Measurements from ENCODE around the gene C10orf90.

- TF ChIP-seq OSR1 (CRISPR knock-in tag; IDR thresholded peaks at IDR 0.05), result no peak
- TF ChIP-seq BACH2 (CRISPR knock-in tag; IDR thresholded peaks at IDR 0.05; ENCODE audit: borderline replicate concordance), result no peak
- TF ChIP-seq ZC3H10 (CRISPR knock-in tag; IDR thresholded peaks at IDR 0.05), result no peak
- no peak for TF ChIP-seq PATZ1 (CRISPR knock-in tag; IDR thresholded peaks at IDR 0.05; ENCODE audit: borderline replicate concordance)
- TF ChIP-seq, protein P1, sequence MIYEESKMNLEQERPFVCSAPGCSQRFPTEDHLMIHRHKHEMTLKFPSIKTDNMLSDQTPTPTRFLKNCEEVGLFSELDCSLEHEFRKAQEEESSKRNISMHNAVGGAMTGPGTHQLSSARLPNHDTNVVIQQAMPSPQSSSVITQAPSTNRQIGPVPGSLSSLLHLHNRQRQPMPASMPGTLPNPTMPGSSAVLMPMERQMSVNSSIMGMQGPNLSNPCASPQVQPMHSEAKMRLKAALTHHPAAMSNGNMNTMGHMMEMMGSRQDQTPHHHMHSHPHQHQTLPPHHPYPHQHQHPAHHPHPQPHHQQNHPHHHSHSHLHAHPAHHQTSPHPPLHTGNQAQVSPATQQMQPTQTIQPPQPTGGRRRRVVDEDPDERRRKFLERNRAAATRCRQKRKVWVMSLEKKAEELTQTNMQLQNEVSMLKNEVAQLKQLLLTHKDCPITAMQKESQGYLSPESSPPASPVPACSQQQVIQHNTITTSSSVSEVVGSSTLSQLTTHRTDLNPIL (CRISPR knock-in tag; IDR thresholded peaks at IDR 0.05; ENCODE audit: low read depth), result no peak
Observed at GRCh38 chr10:126650161-126650560, 20.3 kb downstream of the C10orf90 start.
